Cortex of kidney (tissue), 1 donor: ENCODE data around the gene TENM3.
"Not testable (repeated sequence)": the region's sequence is repeated elsewhere in the genome, so short reads cannot be mapped to it uniquely, and the experiment has no call there.

ENCODE experiments used
- DNase-seq: peaks from one replicate; lab custom pipeline; 2025; lab: John Stamatoyannopoulos, UW

The TENM3 gene

GRCh38 chr4:182227611-182228010 lies 15.6 kb upstream of the TENM3 start:
- DNase-seq, result no peak

GRCh38 chr4:182228991-182229577 lies 14.1 kb upstream of the TENM3 start:
- no peak for DNase-seq

- DNase-seq, result no peak
Observed at GRCh38 chr4:182230256-182230655, 12.9 kb upstream of the TENM3 start.

GRCh38 chr4:182231080-182231479 lies 12.1 kb upstream of the TENM3 start:
- DNase-seq, result no peak

GRCh38 chr4:182231496-182231895 lies 11.7 kb upstream of the TENM3 start:
- DNase-seq, result no peak

- DNase-seq, result no peak
Observed at GRCh38 chr4:182233310-182234090, 9.7 kb upstream of the TENM3 start.

GRCh38 chr4:182235021-182235795 lies 8.0 kb upstream of the TENM3 start:
- no peak for DNase-seq

- no peak for DNase-seq
Observed at GRCh38 chr4:182236186-182236585, 7.0 kb upstream of the TENM3 start.

- DNase-seq, result not testable (repeated sequence)
Observed at GRCh38 chr4:182237010-182237409, 6.2 kb upstream of the TENM3 start.

GRCh38 chr4:182238355-182238931 lies 4.8 kb upstream of the TENM3 start:
- DNase-seq, result no peak

- DNase-seq, result no peak
Observed at GRCh38 chr4:182240161-182241130, 2.8 kb upstream of the TENM3 start.

- not testable (repeated sequence) for DNase-seq
Observed at GRCh38 chr4:182242260-182242659, 942 bp upstream of the TENM3 start.

- no peak for DNase-seq
Observed at GRCh38 chr4:182242787-182243186, 415 bp upstream of the TENM3 start.

GRCh38 chr4:182245041-182245440 lies 1.8 kb downstream of the TENM3 start:
- no peak for DNase-seq

- DNase-seq, result no peak
Observed at GRCh38 chr4:182245541-182246215, 2.5 kb downstream of the TENM3 start.

- DNase-seq, result no peak
Observed at GRCh38 chr4:182246401-182247205, 3.4 kb downstream of the TENM3 start.

- DNase-seq, result no peak
Observed at GRCh38 chr4:182248295-182248694, 5.1 kb downstream of the TENM3 start.

- no peak for DNase-seq
Observed at GRCh38 chr4:182250446-182250845, 7.2 kb downstream of the TENM3 start.

GRCh38 chr4:182251116-182251515 lies 7.9 kb downstream of the TENM3 start:
- DNase-seq, result no peak

GRCh38 chr4:182252220-182252619 lies 9.0 kb downstream of the TENM3 start:
- no peak for DNase-seq
